Measurements from ENCODE around the gene CLRN1. TPM values are rescaled to one million over a fixed set of nuclear protein-coding genes. Genes with fewer than 3 reads are reported as not detected.

The CLRN1 gene, protein sequence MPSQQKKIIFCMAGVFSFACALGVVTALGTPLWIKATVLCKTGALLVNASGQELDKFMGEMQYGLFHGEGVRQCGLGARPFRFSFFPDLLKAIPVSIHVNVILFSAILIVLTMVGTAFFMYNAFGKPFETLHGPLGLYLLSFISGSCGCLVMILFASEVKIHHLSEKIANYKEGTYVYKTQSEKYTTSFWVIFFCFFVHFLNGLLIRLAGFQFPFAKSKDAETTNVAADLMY
- total RNA-seq (2014; rRNA removed; shearing (Covaris generic); ENCODE audit: low replicate concordance) = not detected in 2 replicates

DNA sequence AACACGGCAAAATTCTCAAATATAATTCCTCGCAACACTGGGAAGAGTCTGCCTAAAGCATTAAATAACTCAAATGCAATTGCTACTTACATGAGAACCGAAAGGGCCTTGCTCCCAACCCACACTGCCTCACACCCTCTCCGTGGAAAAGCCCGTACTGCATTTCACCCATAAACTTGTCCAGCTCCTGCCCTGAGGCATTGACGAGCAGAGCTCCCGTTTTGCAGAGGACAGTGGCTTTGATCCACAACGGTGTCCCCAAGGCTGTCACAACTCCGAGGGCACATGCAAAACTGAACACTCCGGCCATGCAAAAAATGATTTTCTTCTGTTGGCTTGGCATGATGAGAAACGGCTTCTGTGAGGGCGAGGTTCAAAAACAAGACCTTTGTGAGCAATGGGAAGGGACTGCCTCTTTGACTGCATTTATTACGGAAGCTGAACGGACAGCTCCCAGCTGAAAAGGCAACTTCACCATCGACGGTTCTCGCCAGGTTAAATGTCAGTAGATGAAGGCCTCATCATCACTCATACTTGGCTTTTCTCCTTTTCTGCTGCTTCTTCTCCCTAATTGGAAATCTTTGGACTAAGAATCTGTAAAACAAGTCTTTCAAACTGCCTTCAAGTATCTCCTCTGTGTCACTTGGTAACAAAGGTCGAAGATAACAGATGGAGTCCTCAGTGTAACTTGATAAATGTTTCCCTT is at the start of gene CLRN1:
Gene CLRN1, minus strand, starts transcription at position 362 of the 706 bp plus-strand sequence. Its CDS starts 19 bp downstream, at position 343.
- peaks cover 11% of the 10 kb centered on the region for H3K27me3 ChIP-seq
- no peak for DNase-seq
- H3K4me3 ChIP-seq = no peak within 1 kb of the TSS
- no peaks in the 10 kb centered on the region for H3K36me3 ChIP-seq
- H3K9me3 ChIP-seq = no peaks in the 10 kb centered on the region

DNA sequence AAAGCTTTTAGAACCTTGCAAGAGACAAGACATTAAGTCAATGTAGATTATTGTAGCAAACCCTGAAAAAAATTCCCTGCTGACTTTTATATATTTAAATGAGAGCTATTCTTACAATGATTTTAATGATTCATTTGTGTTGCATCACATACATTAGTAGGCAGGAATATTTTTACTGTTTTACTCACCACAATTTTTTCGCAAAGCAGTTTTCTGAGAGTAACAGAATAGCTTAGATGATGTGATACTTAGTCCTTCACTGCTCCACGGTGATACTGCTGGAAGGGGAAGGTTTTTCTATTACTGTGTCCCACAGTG is 43.9 kb upstream of the CLRN1 start:
- Histone ChIP-seq H3K4me3 (no peak overlapping the region), H3K36me3 (no peaks in the 10 kb centered on the region), H3K9me3 (no peaks in the 10 kb centered on the region; the same call in 1 of the 2 replicates), H3K27me3 (peaks cover 17% of the 10 kb centered on the region)
- DNase-seq = no peak

DNA sequence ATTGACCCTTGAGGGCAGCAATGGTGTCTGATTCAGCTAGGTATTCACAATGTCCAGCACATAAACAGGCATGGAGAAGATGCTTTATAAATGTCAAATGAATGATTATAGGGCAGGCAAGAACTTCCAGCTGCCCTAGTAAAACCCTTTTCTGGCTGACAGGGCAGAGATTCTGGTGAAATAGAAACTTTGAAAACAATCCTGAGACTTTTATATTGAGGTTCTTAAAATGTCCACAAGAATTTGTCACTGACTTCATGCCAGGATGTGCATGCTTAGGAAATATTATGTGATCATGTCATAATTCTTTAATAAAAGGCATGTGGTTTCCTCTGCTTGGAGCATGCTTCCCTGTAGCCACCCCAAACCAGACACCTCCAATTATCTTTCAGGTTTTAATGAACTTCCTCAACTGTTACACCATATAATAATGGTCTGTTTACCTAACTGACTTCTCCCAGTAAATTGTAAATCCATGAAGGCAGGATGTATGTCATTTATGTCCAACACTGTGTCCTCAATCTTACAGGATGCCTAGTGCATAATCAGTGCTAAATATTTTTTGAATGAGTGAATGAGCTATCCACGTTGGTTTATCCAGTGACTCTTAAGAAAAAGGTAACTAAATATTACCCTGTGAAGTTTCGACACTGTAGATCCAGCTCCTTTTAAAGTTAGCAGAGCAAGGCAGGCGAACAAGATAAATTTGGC is 43.4 kb upstream of the CLRN1 start:
- Histone ChIP-seq H3K9me3 (no peaks in the 10 kb centered on the region), H3K4me3 (no peak overlapping the region), H3K27me3 (peaks cover 17% of the 10 kb centered on the region), H3K36me3 (no peaks in the 10 kb centered on the region)
- no peak for DNase-seq

DNA sequence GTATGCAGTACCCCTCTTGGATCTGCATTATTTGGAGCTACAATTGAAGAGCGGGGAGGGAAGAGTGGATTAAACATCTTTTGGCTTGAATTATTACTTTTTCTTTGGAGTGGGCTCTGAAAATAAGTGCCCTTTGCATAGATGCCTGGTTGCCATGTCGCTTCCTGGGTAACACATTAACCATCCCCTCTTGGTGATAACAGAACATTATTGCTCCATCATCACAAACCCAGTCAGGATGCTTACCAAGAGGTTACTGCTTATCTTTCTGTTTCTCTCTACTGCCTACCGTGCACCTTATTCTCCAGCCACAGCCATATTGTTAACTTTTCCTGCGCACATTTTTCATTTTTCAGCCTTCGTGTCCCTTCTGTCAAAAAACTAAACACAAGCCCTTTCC is 42.7 kb upstream of the CLRN1 start:
- no peak for DNase-seq
- H3K9me3 ChIP-seq = no peaks in the 10 kb centered on the region
- H3K36me3 ChIP-seq = no peaks in the 10 kb centered on the region
- peaks cover 17% of the 10 kb centered on the region for H3K27me3 ChIP-seq
- H3K4me3 ChIP-seq = no peak overlapping the region

DNA sequence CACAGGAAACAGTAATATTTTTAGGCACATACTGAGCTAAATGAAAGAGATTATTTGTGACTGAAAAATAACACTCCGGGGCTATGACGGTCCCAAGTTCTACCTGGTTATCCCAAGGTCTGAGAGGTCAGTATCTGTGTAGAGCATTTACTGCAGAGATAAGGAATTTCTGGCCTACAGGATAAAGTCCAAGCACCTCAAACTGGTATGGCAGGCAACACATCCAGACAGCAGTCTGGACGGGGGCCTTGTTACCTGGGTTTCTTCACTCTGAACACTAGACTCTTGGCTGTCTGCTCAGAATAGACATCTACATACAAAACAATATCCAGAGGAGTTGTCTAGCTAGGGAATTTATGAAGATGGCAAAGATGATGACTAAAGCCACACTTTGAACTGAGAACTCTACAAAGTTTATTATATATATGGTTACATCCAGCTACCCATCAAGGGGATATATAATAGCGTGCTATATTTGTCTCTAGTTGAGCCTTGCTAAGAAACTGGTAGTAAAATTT is 42.0 kb upstream of the CLRN1 start:
- no peaks in the 10 kb centered on the region for H3K9me3 ChIP-seq
- no peak for DNase-seq
- H3K36me3 ChIP-seq = no peaks in the 10 kb centered on the region
- peaks cover 15% of the 10 kb centered on the region for H3K27me3 ChIP-seq
- H3K4me3 ChIP-seq = no peak overlapping the region

DNA sequence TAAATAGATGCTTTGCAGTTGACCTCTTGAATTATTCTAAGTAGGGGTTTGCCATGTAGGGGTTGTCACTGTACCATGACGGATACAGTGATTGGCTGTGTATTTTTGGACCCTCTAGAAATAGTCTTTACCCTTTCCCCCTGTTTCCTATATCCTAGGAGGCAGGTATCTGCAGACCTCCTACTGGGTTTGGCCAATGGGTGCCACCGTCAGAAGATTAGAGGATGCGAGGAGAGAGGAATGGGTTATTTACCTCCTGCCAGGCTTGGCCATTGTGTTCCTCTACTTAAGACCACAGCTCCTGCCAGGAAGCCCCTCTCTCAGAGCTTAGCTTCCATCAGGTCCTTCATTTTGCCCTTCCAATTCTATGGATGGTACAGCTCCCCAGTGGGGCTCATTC is 40.2 kb upstream of the CLRN1 start:
- peaks cover 4% of the 10 kb centered on the region; the same call in 1 of the 2 replicates for H3K27me3 ChIP-seq

DNA sequence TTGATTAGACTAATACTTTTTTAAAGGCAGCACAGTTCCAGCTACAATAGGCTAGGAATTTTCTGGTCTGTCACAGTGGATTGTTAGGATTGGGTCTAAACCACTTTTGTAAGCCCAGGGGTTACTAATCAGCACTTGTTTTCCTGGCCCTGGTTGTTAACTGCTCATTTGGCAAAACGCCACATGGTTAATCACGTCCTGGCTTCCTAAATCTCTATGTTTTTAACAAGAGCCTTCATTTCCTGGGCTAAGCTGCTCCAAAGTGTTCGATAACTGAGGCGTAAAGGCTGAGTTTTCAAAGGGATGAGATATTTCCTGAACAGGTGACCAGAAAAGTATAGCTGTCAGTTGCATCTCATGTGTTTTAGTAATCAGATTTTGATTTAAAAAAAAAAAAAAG is 38.9 kb upstream of the CLRN1 start:
- H3K36me3 ChIP-seq = no peaks in the 10 kb centered on the region
- H3K4me3 ChIP-seq = no peak overlapping the region
- H3K9me3 ChIP-seq = no peaks in the 10 kb centered on the region
- peak; percentile 17 for DNase-seq
- peaks cover 5% of the 10 kb centered on the region for H3K27me3 ChIP-seq

More for the DNA sequence above, 40.2 kb upstream of the CLRN1 start:
- Histone ChIP-seq H3K4me3 (no peak overlapping the region), H3K9me3 (no peaks in the 10 kb centered on the region), H3K36me3 (no peaks in the 10 kb centered on the region)
- DNase-seq = no peak

DNA sequence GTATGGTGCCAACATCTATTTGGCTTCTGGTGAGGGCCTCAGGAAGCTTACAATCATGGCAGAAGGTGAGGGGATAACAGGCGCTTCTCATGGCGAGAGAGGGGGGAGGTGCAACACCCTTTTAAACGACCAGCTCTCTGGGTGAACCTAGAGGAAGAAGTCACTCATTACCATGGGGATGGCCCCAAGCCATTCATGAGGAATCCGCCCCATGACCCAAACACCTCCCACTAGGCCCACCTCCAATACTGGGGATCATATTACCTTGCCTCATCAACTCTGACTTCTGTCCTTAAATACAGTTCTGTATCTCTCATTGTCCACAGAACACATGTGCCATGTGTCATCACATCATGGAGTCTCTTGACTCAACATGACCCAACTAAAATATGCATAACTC is 37.5 kb upstream of the CLRN1 start:
- no peaks in the 10 kb centered on the region for H3K36me3 ChIP-seq
- H3K4me3 ChIP-seq = no peak overlapping the region
- H3K27me3 ChIP-seq = peaks cover 2% of the 10 kb centered on the region
- no peak for DNase-seq
- H3K9me3 ChIP-seq = no peaks in the 10 kb centered on the region

DNA sequence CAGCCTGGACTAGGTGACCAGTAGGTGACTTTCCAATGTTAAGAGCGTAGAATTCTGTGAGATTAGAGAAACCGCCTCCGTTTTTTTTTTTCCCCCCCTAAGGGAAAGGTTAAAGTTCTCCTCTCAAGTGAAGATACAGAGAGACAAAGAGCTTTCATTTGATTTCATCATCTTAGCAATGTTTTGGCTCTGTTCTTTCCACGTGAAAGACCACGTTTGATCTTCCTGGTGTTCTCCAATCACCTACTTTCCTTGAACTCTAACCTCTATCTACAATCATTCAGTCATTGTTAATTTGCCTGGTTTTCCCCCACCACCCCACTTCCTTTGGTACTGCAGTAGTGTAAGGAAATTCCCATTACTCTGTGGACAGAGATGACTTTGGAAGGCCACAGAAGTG is 36.9 kb upstream of the CLRN1 start:
- Histone ChIP-seq H3K4me3 (no peak overlapping the region), H3K27me3 (peaks cover 2% of the 10 kb centered on the region), H3K9me3 (no peaks in the 10 kb centered on the region), H3K36me3 (no peaks in the 10 kb centered on the region)
- no peak for DNase-seq

DNA sequence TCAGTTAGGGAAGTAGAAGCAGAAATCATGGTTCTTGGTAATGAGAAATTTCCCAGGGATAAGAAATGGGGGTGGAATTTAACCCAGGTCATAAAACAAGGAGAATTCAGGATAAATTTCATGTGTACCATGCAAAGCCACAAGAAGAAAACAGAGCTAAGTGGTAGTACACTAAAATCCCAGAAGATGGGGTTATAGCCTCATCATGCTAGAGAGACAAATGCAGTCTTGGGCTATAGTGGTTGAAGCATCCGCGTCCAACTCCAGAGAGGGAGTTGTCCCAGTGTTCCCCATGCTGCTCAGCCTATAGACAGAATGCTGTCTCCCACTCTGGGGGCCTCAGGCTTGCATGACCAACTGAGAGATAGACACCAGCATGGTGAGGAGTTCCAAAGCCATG is 36.2 kb upstream of the CLRN1 start:
- H3K4me3 ChIP-seq = no peak overlapping the region
- no peaks in the 10 kb centered on the region for H3K9me3 ChIP-seq
- peaks cover 2% of the 10 kb centered on the region for H3K27me3 ChIP-seq
- H3K36me3 ChIP-seq = no peaks in the 10 kb centered on the region
- DNase-seq = no peak

DNA sequence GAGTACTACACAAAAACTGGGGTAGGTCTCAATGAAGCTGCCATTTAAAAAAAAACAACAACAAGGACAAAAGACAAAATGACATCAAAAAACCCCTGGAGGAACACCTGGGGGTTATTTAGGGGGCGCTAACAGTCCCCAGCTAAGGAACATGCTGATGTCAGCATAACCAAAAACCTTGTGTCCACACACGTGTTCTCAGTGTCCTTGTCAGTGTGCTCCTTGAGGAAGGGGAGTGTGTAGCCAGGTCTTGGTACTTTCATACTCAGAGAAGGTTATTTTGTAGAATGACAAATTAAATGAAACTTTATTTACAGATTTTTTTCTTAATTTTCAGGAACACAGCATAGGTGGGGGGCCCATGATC is 31.2 kb upstream of the CLRN1 start:
- Histone ChIP-seq H3K27me3 (peaks cover 2% of the 10 kb centered on the region), H3K9me3 (no peaks in the 10 kb centered on the region), H3K4me3 (no peak overlapping the region), H3K36me3 (no peaks in the 10 kb centered on the region)
- DNase-seq = no peak

DNA sequence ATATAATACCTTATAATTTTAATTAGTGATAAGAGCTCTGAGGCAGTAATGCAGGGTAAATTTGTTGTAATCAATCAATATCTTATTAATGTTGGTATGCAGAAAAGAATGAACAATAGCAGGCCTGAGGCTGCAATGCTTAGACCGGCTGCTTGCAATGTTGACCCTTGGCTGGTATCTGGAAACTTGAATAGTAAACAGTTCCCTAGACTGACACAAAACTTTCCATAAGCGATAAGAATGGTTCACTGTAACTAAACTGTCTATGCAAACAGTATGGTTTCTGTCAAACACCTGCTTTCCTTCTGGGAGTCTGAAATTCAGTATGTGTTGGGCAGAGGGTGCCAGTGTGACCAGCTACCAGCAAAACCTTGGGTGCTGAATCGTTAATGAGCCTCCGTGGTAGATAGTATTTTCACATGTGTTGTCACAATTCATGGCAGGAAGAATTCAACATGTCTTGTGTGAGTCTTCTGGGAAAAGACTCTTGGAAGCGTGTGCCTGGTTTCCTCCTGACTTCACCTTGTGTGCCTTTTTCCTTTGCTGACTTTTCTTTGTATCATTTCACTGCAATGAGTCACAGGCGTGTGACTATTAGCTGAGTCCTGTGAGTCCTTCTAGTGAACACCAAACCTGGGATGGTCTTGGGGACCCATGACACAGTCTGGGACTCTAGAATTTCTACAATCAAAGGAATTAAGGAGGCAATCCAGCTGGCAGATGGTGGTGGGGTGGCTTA is 30.7 kb upstream of the CLRN1 start:
- H3K4me3 ChIP-seq = no peak overlapping the region
- DNase-seq = no peak

DNA sequence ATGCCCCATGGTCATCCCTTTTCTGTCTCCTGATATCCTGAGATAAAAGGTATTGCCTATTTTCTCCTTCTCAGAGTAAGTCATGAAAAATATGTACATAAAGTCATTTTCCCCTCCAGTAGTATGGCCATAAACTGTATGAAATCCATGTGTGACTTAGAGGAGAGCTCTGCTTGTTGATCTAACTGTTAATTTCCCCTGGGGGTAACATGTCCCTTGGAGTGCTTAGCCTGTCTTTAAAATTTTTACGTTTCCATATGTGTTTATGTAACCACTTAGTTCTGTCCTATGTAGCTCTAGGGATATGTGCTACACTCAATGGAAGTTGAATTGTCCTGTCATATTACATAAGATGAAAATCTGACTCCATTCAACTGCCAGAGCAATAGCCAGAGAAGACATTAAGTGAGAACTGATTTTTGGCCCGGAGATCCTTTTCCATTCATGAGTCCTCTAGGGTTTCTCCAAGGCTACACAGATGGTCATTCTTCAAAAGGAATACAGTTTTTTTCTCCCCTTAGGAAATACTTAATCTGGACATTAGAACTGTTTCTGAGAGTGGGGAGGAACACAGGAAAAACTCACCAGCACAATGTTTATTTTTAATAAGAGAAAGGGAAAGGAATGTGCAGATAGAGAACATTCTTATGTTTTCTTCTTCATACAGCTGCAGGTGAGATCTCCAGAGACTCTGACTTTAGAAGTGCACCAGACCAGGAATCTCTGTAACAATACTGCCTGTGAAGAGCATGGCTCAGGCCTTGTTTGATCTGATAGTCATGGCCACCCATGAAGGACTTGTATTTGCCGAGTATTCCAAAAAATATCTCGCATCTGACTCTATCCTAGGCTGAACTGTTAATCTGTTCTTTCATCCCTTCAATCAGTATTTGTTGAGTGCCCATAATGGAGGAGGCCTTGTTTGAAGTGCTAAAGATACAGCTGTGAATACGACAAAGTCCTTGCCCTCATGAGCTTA is 29.8 kb upstream of the CLRN1 start:
- Histone ChIP-seq H3K9me3 (no peaks in the 10 kb centered on the region), H3K4me3 (no peak overlapping the region), H3K36me3 (no peaks in the 10 kb centered on the region), H3K27me3 (no peaks in the 10 kb centered on the region; the same call in none of the 2 replicates)
- no peak for DNase-seq

More for the DNA sequence above, 30.7 kb upstream of the CLRN1 start:
- no peaks in the 10 kb centered on the region for H3K36me3 ChIP-seq
- no peaks in the 10 kb centered on the region for H3K9me3 ChIP-seq
- H3K27me3 ChIP-seq = peaks cover 2% of the 10 kb centered on the region

DNA sequence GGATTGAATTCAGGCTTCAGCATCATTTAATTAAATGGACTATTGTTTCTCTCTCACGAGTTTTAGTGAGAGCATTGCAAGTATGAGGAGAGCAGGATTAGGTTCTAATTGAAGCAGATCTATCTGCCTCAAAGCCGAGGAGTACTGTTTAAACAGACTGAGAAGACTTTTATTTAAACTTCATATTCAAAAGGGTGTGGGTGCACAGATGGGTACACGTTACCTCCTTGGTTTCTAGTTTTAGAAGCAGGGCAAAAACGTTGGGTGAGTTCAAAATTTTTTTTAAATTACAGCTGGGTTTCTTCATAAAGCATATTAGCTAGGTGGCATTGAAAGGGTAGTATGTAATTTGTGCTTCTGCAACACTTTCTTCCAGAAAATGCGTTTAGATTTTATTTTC is 26.5 kb upstream of the CLRN1 start:
- no peak overlapping the region for H3K4me3 ChIP-seq
- no peaks in the 10 kb centered on the region for H3K9me3 ChIP-seq
- H3K36me3 ChIP-seq = no peaks in the 10 kb centered on the region
- DNase-seq = no peak
- peaks cover 9% of the 10 kb centered on the region for H3K27me3 ChIP-seq

DNA sequence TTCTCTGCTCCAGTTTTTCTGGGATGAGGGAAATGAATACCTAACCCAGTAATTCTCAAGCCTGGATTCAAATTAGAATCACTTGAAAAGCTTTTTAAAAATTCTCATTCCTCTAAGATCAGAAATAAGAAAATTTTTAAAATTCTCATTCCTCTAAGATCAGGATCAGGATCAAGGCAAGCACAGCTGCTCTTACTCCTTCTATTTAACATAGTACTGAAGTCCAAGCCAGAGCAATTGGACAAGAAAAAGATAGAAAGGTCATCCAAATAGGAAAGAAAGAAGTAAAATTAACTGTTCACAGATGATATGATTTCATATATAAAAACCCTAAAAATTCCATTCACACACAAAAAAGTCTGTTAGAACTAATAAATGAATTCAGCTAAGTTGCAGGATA is 24.2 kb upstream of the CLRN1 start:
- Histone ChIP-seq H3K4me3 (no peak overlapping the region), H3K9me3 (no peaks in the 10 kb centered on the region), H3K36me3 (no peaks in the 10 kb centered on the region), H3K27me3 (peaks cover 21% of the 10 kb centered on the region)
- DNase-seq = no peak

DNA sequence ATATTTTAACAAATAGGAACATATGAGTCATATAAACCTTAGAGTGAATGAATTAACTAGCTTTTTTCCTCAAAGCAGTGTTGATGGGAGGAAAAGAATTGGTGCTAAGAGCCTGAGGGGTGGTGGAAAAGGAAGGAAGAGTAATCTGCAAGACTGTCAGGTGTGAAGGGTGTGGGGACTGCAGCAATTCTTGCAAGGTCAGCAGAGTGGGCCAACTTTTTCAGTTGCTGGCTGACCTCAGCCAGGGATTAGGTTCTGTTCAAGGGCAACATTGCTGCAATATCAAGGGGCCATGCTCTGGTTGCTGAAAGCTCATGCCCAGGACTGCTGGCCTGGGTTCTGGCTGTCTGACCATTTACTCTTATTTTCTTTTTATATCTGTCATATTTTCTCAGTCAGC is 23.0 kb upstream of the CLRN1 start:
- Histone ChIP-seq H3K9me3 (no peaks in the 10 kb centered on the region), H3K36me3 (no peaks in the 10 kb centered on the region), H3K4me3 (no peak overlapping the region), H3K27me3 (peaks cover 25% of the 10 kb centered on the region)
- no peak for DNase-seq

Data from MG63 (cell line).